Middle frontal gyrus (tissue), 1 donor: ENCODE data around the gene MRPL34.

ENCODE experiments used
- DNase-seq: peaks from one replicate; pipeline ENCODE4 v3.0.0-alpha.2; 2015; ENCODE audit warnings: low spot score; ENCODE audit errors: extremely low spot score

The MRPL34 gene

GRCh38 chr19:17309198-17309964 is 3.7 kb downstream of the MRPL34 start, which contains the start of gene DDA1:
Gene DDA1 (plus strand): TSS chr19:17309563. CDS start chr19:17309655, 92 bp downstream.
- DNase-seq = peak; percentile 98

- DNase-seq = no peak
These were observed 4.3 kb downstream of the MRPL34 start for GRCh38 chr19:17309965-17310461.

DNA sequence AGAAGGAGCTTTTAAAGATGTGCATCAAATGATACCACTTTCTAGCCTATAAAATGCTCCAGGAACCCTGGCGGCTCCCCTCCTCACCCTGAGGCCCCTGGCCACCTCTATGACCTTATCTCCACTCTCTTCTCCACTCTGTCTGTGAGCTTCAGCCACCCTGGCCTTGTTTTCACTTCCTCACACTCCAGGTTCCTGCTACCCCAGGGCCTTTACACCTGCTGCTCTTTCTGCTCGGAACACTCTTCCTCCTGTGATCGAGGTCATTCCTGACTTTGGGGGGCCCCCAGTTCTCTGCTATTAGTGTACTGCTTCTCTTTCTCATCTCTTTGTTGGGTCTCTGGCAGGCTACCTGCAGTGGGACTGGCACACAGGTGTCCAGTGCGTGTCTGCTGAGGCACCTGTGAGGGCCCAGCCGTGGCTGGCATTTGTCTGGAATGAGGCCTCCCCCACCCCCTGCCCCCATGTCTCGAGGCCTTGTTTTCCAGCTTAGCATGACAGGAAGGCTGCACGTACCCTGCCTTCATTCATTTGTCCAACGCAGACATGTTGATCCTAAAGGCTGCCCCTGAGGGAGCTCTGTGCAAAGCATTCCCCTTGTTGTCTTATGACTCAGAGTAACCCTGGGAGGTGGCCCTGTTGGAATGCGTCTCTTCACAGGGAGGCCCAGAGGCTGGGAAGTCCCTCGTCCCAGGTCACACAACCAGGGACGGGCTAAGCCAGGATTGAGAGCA is 6.0 kb downstream of the MRPL34 start:
- DNase-seq = no peak

DNA sequence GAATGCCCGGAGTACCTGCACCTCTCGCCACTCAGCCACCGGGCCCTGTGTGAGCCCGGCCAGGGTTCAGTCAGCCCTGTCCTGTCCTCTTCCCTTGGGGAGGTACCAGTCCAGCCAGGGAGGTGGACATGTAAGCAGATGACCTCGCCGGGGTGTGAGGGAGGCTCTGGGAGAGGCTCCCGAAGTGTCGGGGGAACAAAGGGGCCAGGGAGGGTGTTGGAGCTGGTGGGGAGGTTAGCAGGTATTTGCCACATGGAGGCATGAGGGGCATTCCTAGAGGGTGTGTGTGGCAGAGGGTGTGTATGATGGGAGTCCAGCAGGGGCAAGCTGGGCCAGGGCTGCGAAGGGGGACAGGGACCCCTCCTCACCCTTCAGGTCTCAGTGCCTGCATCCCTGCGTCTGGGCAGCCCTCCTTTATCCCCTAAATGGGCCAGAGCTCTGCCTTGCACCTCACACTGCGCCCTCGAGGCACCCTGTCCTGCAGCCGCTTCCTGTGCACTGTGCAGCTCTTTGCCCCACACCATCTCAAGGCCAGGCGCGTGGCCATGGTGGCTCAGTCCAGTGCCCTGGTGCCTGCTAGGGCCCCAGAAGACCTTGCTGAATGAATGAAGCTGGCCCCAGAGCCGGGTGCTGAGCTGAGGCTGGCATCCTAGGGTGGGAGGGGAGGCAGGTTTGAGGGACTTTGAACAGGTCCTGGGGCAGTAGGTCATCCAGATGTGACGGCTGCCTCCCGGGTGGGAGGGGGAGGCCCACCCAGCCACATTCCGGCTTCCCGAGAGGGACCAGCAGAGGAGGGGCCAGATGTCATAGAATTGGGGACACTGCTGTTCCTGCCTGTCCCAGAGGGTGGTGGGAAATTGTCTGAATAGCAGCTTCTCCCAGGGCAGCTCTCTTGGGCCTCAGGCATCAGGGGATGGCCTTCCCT is 6.8 kb downstream of the MRPL34 start:
- DNase-seq = no peak

- DNase-seq = no peak
These were observed 8.4 kb downstream of the MRPL34 start for GRCh38 chr19:17314007-17314593.

- no peak for DNase-seq
These were observed 13.3 kb downstream of the MRPL34 start for GRCh38 chr19:17318966-17319365.

- DNase-seq = no peak
These were observed 14.0 kb downstream of the MRPL34 start for GRCh38 chr19:17319473-17320238.

DNA sequence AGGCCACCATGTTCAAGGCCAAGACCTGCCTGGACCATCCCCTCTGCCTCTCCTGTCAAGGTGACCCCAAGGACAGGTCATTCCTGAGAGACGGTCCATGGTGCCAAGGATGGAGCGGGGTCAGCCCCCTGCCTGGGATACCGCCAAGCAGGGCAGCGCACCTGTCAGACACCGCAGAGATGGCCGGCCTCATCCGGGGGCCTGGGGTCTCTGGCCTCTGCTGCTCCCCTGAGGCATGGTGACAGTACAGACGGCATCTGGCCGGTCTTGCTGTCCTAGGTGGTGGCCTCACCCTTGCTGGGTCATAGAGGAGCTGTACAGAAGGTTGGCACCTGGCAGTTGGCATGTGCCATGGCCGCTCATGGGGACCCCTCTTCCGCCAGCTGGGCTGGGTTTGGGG is 14.8 kb downstream of the MRPL34 start:
- DNase-seq = no peak

DNA sequence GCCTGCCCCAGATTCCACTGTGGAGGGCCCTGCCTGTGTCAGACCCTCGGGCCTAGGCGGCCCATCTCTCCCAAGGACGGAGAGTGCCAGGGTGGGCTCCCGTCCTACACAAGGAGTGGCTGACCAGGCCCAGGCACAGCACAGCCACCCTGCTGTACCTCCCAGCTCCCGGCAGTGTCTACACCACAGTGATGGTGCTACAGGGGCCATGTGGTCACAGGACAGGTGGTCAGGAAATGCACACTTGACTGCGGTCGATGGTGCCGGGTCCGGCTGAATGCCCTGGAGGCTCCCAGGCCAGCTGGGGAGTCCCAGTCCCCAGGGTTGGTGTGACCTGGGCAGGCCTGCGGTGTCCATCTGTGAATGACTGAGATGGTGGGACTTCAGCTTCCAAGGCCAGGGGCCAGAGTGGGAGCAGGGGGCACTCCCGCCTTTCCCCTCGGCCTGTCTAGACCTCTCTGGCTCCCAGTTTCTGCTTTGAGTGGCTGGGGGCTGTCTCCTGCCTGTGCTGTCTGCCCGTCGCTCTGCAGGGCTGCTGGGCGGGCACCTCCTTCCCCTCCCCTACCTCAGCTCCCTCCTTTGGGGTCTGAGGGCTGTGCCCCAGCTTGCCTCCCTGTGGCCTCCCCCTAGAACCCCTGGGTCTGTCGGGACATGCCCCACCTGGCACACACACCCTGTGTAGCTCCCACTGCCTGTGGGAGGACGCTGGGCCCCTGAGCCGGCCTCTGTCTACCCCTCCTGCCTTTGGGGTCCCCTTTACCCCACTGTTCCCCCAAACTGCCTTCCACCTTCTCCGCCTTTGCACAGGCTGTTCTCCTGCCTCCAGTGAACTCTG is 16.2 kb downstream of the MRPL34 start:
- no peak for DNase-seq

GRCh38 chr19:17322854-17323253 is 17.2 kb downstream of the MRPL34 start:
- no peak for DNase-seq

GRCh38 chr19:17323300-17323963 is 17.8 kb downstream of the MRPL34 start:
- no peak for DNase-seq

DNA sequence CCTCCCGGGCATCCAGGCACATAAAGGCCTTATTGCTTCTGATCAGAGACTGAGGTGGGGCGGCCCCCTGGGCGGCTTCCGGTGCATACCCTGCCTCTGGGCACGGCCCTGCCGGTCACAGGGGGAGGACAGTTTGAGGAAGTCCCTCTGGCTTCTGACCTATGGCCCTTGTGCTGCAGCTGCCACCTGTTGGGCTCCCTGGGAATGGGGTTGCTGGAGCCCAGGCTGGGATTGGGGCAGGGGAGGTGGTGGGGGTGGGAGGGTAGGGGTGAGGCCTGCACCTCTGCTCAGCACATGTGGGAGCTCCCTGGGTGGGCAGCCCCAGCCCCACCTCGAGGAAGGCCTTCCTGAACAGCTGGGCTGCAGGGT is 18.3 kb downstream of the MRPL34 start:
- no peak for DNase-seq

GRCh38 chr19:17324357-17325114 is 18.9 kb downstream of the MRPL34 start:
- DNase-seq = no peak

- DNase-seq = no peak
These were observed 19.5 kb downstream of the MRPL34 start for GRCh38 chr19:17325133-17325532.

- DNase-seq = peak; percentile 11
These were observed 20.4 kb downstream of the MRPL34 start for GRCh38 chr19:17325881-17326594.

DNA sequence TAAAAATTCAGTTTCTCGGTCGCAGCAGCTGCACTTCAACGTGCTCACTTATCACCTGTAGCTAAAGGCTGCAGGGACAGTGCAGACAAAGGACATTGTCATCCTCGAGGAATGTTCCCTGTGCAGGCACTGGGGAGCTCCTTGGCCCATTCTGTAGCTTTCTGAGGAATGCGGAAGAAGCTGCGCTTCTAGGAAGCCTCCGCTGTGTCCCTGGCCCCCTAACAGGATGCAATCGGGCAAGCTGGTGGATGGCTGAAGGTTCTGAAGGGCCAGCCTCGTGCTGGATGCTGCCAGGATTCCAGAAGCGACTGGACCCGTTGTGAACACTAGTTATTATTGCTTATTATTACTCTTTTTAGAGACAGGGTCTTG is 20.9 kb downstream of the MRPL34 start:
- DNase-seq = no peak

DNA sequence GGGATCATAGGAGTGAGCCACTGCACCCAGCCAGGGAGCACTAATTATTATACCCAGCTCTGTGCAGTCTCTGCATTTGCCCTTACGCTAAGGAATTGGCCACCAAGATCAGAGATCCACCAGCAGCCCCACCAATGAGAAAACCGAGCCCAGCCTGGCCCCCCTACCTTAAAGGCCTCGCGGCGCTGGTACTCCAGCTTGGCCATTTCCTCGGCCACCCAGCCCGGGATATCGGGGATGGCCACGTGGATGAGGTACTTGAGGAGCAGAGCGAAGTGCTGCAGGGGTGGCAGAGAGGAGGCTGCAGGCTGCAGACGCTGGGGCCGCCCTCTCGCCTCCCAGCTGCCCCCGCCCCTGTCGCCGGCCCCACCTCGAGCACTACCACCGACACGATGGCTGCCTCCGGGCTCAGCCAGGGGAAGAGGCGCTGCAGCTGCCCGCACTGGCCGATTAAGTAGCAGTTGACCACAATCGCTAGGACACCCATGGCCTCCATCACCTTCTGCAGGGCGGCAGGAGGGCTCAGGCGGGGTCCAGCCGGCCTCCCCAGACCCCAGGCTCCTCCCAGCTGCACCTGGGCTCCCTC is 21.5 kb downstream of the MRPL34 start:
- no peak for DNase-seq
